Measurements from ENCODE around the gene MED13L. TPM values are rescaled to one million over a fixed set of nuclear protein-coding genes. Genes with fewer than 3 reads are reported as not detected.

MED13L gene
- total RNA-seq, 2 experiments from 2014 or later, result 203 to 208 TPM

DNA sequence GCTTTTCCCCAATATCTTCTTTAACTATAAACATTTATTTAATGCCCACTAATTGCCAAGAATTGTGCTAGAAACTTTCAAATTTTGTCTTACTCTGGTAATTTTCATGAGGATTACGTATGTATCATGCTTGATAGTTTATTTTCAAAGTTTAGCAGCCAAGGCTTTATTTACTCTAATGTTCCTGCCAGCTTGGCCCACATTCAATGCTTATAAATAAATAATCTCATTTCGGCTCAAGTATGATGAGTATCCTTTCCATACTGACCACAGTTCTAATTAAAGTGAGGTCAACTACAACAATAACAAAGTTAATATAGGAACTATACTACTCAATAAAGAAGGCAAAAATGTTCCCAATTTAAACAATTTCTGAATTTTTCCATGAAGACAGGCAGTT is 259.2 kb downstream of the MED13L start:
- H3K36me3 ChIP-seq (ENCODE audit: insufficient read depth, low read length), result peaks cover 49% of the 10 kb centered on the region
- intact Hi-C loops (cut with DNase I, micrococcal nuclease), result no loop called here
- H3K4me1 ChIP-seq (ENCODE audit: insufficient read depth, low read length), result no peaks in the 10 kb centered on the region
- H3K36me3 Mint-ChIP-seq (ENCODE audit: low read depth), result peaks cover 80% of the 10 kb centered on the region
- no peaks in the 10 kb centered on the region for H3K27me3 ChIP-seq (ENCODE audit: control insufficient read depth in 1 of 2, insufficient read depth in 2 of 2, low read length in 2 of 2)
- no peak overlapping the region for H3K27ac Mint-ChIP-seq
- no peaks in the 10 kb centered on the region for H3K27me3 Mint-ChIP-seq
- H3K27ac ChIP-seq (ENCODE audit: low read depth in 1 of 2, low read length in 2 of 2), result no peak overlapping the region
- H3K4me1 Mint-ChIP-seq (ENCODE audit: low read depth), result peaks cover 5% of the 10 kb centered on the region
- no peak overlapping the region for H3K4me3 ChIP-seq (ENCODE audit: low read length)
- ChIA-PET CTCF (no interaction called here), POLR2A (no interaction called here)
- H3K9me3 ChIP-seq (ENCODE audit: control insufficient read depth in 1 of 2, insufficient read depth in 1 of 2, low read length in 2 of 2), result no peaks in the 10 kb centered on the region
- H3K4me3 Mint-ChIP-seq, result no peak overlapping the region
- DNase-seq (no peak), ATAC-seq (ENCODE audit: poor library complexity) (no peak)
- TF ChIP-seq, protein P1, sequence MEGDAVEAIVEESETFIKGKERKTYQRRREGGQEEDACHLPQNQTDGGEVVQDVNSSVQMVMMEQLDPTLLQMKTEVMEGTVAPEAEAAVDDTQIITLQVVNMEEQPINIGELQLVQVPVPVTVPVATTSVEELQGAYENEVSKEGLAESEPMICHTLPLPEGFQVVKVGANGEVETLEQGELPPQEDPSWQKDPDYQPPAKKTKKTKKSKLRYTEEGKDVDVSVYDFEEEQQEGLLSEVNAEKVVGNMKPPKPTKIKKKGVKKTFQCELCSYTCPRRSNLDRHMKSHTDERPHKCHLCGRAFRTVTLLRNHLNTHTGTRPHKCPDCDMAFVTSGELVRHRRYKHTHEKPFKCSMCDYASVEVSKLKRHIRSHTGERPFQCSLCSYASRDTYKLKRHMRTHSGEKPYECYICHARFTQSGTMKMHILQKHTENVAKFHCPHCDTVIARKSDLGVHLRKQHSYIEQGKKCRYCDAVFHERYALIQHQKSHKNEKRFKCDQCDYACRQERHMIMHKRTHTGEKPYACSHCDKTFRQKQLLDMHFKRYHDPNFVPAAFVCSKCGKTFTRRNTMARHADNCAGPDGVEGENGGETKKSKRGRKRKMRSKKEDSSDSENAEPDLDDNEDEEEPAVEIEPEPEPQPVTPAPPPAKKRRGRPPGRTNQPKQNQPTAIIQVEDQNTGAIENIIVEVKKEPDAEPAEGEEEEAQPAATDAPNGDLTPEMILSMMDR (IDR thresholded peaks at IDR 0.05), result no peak
- no peaks in the 10 kb centered on the region for H3K9me3 Mint-ChIP-seq

- peak; percentile 44 for ATAC-seq (ENCODE audit: poor library complexity)
- H3K27ac Mint-ChIP-seq, result no peak overlapping the region
These were observed 262.0 kb downstream of the MED13L start for GRCh38 chr12:116015525-116015924.

GRCh38 chr12:116012757-116013156 is 264.7 kb downstream of the MED13L start:
- CTCF ChIA-PET, result interaction anchor here (0.9 kb wide), 1 partner anchor 696 kb away, joined by 3 read pairs; no protein-coding TSS in a partner anchor
- no peak overlapping the region for H3K4me3 Mint-ChIP-seq

More at GRCh38 chr12:116015525-116015924, 262.0 kb downstream of the MED13L start:
- Histone ChIP-seq H3K4me1 (ENCODE audit: insufficient read depth, low read length) (no peaks in the 10 kb centered on the region), H3K4me3 (ENCODE audit: low read length) (no peak overlapping the region), H3K27me3 (ENCODE audit: control insufficient read depth in 1 of 2, insufficient read depth in 2 of 2, low read length in 2 of 2) (no peaks in the 10 kb centered on the region), H3K36me3 (ENCODE audit: insufficient read depth, low read length) (peaks cover 61% of the 10 kb centered on the region), H3K27ac (ENCODE audit: low read depth in 1 of 2, low read length in 2 of 2) (no peak overlapping the region), H3K9me3 (ENCODE audit: control insufficient read depth in 1 of 2, insufficient read depth in 1 of 2, low read length in 2 of 2) (no peaks in the 10 kb centered on the region)
- Mint-ChIP-seq H3K4me3 (no peak overlapping the region), H3K4me1 (ENCODE audit: low read depth) (no peaks in the 10 kb centered on the region), H3K36me3 (ENCODE audit: low read depth) (peaks cover 89% of the 10 kb centered on the region), H3K27me3 (no peaks in the 10 kb centered on the region), H3K9me3 (no peaks in the 10 kb centered on the region)
- intact Hi-C loops (cut with DNase I, micrococcal nuclease), result no loop called here
- peak in 3 of 14 experiments; percentile 19 to 27 (median 25) for DNase-seq
- TF ChIP-seq, protein P1 (IDR thresholded peaks at IDR 0.05), result peak; percentile 23
- CTCF ChIA-PET, result no interaction called here
- POLR2A ChIA-PET, result no interaction called here

More at GRCh38 chr12:116012757-116013156, 264.7 kb downstream of the MED13L start:
- TF ChIP-seq, protein P1 (IDR thresholded peaks at IDR 0.05), result no peak
- Histone ChIP-seq H3K9me3 (ENCODE audit: control insufficient read depth in 1 of 2, insufficient read depth in 1 of 2, low read length in 2 of 2) (no peaks in the 10 kb centered on the region), H3K27ac (ENCODE audit: low read depth in 1 of 2, low read length in 2 of 2) (no peak overlapping the region), H3K36me3 (ENCODE audit: insufficient read depth, low read length) (peaks cover 69% of the 10 kb centered on the region), H3K4me1 (ENCODE audit: insufficient read depth, low read length) (no peaks in the 10 kb centered on the region), H3K27me3 (ENCODE audit: control insufficient read depth in 1 of 2, insufficient read depth in 2 of 2, low read length in 2 of 2) (no peaks in the 10 kb centered on the region), H3K4me3 (ENCODE audit: low read length) (no peak overlapping the region)
- Mint-ChIP-seq H3K27ac (no peak overlapping the region), H3K27me3 (no peaks in the 10 kb centered on the region), H3K36me3 (ENCODE audit: low read depth) (peaks cover 90% of the 10 kb centered on the region), H3K9me3 (no peaks in the 10 kb centered on the region), H3K4me1 (ENCODE audit: low read depth) (no peaks in the 10 kb centered on the region)
- intact Hi-C loops (cut with DNase I, micrococcal nuclease), result no loop called here
- POLR2A ChIA-PET, result no interaction called here
- ATAC-seq (ENCODE audit: poor library complexity), result no peak
- DNase-seq, result no peak
